HG03354 (cell line): ENCODE results near the gene ZCCHC12.

ENCODE experiments used
- ATAC-seq: cut with Tn5 transposase; IDR thresholded peaks from one replicate; pipeline ENCODE4 v1.9.1; 2021; ENCODE audit warnings: mild to moderate bottlenecking; ENCODE audit not compliant: unreplicated experiment, poor library complexity, severe bottlenecking

Gene ZCCHC12

DNA sequence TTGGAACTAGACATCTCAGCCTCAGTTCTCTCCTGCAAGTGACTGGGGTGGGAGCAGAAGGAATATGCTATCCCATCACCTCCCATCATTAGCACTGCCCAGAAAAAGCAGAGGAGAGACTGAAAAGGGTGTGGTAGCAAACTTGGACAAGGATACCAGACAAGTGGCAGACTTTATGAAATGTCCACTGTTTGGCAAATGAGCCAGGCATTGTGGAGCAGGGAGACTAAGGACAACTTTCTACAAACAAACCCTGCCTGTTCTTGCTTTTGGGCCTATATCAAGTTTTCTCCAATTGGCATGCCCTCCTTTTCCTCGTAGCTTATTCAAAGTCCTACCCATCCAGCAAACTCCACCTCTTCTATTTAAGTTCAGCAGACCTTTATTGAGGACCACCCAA, 41.6 kb downstream of the ZCCHC12 start:
- no peak for ATAC-seq

- ATAC-seq: no peak
Observed at GRCh38 chrX:118867251-118867650, 43.6 kb downstream of the ZCCHC12 start.

GRCh38 chrX:118872102-118872566, 48.5 kb downstream of the ZCCHC12 start:
- ATAC-seq: no peak
